Caco-2 (cell line): ENCODE measurements around the gene SSTR3. TPM values are rescaled to one million over a fixed set of nuclear protein-coding genes. Genes with fewer than 3 reads are reported as not detected.

Experiments
- BruUV-seq: library from RNA; stranded (reverse); fragments of 400-500 nt; replicated peaks from 2 replicates; lab custom pipeline; 2021; lab: Mats Ljungman, UMichigan
- CTCF ChIA-PET: fragments of 300-600 bp; sonication (Branson Sonifier 250); formaldehyde crosslinking; loops from one replicate; lab custom pipeline; 2022; ENCODE audit warnings: antibody characterized with exemption; lab: Charles Lee
- POLR2A ChIA-PET: fragments of 300-600 bp; sonication (Branson Sonifier 250); formaldehyde crosslinking; loops from one replicate; lab custom pipeline; 2022; ENCODE audit warnings: antibody characterized with exemption; lab: Charles Lee
- DNase-seq, 2 experiments: peaks; one replicate each; pipeline versions ENCODE4 v3.0.0 to v3.0.0-alpha.2; 2020 to 2022
- H3K27me3 ChIP-seq: replicated peaks from 2 replicates; pipeline ENCODE4 v1.6.0; 2011; ENCODE audit warnings: low read length; ENCODE audit not compliant: control insufficient read depth, insufficient read depth
- H3K36me3 ChIP-seq: 2 replicates; pipeline ENCODE4 v1.5.1; 2011; ENCODE audit warnings: low read length; ENCODE audit not compliant: control insufficient read depth, insufficient read depth
- H3K4me1 ChIP-seq: fragments of 250-450 bp; sonication (Bioruptor Pico); 2 replicates; pipeline ENCODE4 v1.5.1; 2020; ENCODE audit warnings: mild to moderate bottlenecking
- H3K4me3 ChIP-seq: 2 replicates; pipeline ENCODE4 v1.5.1; 2011; ENCODE audit warnings: low read depth, mild to moderate bottlenecking, control low read depth, low read length
- H3K9me3 ChIP-seq: fragments of 250-450 bp; sonication (Bioruptor Pico); 2 replicates; pipeline ENCODE4 v1.5.1; 2020; ENCODE audit warnings: mild to moderate bottlenecking, moderate library complexity
- H3K27ac Mint-ChIP-seq: one replicate; pipeline ENCODE4 v1.8.0; 2022; ENCODE audit warnings: mixed read lengths; ENCODE audit not compliant: unreplicated experiment
- H3K27me3 Mint-ChIP-seq: one replicate; pipeline ENCODE4 v1.8.0; 2022; ENCODE audit warnings: mixed read lengths; ENCODE audit not compliant: insufficient read depth, unreplicated experiment
- H3K36me3 Mint-ChIP-seq: one replicate; pipeline ENCODE4 v1.8.0; 2022; ENCODE audit warnings: mild to moderate bottlenecking, mixed read lengths; ENCODE audit not compliant: insufficient read depth, unreplicated experiment
- H3K4me1 Mint-ChIP-seq: one replicate; pipeline ENCODE4 v1.8.0; 2022; ENCODE audit warnings: low read depth, mixed read lengths; ENCODE audit not compliant: unreplicated experiment
- H3K4me3 Mint-ChIP-seq: one replicate; pipeline ENCODE4 v1.8.0; 2022; ENCODE audit warnings: mild to moderate bottlenecking, moderate library complexity, mixed read lengths; ENCODE audit not compliant: unreplicated experiment
- H3K9me3 Mint-ChIP-seq: one replicate; pipeline ENCODE4 v1.8.0; 2022; ENCODE audit warnings: mixed read lengths; ENCODE audit not compliant: unreplicated experiment
- CTCF ChIP-seq, 2 experiments: fragments of 200-600 bp in 1 of 2; IDR thresholded peaks; 1 replicate in 1 of 2; 2 replicates in 1 of 2; pipeline versions ENCODE4 v1.5.1 to v1.8.0; 2011 to 2022; ENCODE audit warnings: antibody characterized with exemption in 1 of 2, control low read depth in 1 of 2, inconsistent platforms in 1 of 2, low read depth in 1 of 2, low read length in 1 of 2, mild to moderate bottlenecking in 1 of 2, moderate library complexity in 1 of 2; ENCODE audit not compliant: insufficient read depth in 1 of 2, severe bottlenecking in 1 of 2, unreplicated experiment in 1 of 2
- intact Hi-C: fragments of 100-400 bp; cut with micrococcal nuclease; formaldehyde crosslinking; loops from one replicate; pipeline ENCODE4 v1.10.0; 2022; ENCODE audit not compliant: unreplicated experiment
- total RNA-seq: library from RNA; stranded (reverse); gene quantifications from 2 replicates; pipeline ENCODE4 v1.2.3, GENCODE V29; 2022

SSTR3 gene
- total RNA-seq, 1 experiment from 2014 or later, result not detected

- H3K4me1 Mint-ChIP-seq, result peaks cover 37% of the 10 kb centered on the region
- H3K27ac Mint-ChIP-seq, result no peak overlapping the region
- Histone ChIP-seq H3K27me3 (no peaks in the 10 kb centered on the region), H3K36me3 (no peaks in the 10 kb centered on the region), H3K4me1 (peaks cover 69% of the 10 kb centered on the region), H3K4me3 (no peak overlapping the region), H3K9me3 (peaks cover 11% of the 10 kb centered on the region)
- no peak for TF ChIP-seq CTCF (IDR thresholded peaks at IDR 0.05; ENCODE audit: insufficient read depth in 1 of 2, low read depth in 1 of 2, low read length in 1 of 2, severe bottlenecking in 1 of 2, unreplicated experiment in 1 of 2)
- intact Hi-C loops, result loop anchor here (10.0 kb wide), 1 partner anchor 260 kb away; no protein-coding TSS in a partner anchor
- no peaks in the 10 kb centered on the region for H3K27me3 Mint-ChIP-seq
- POLR2A ChIA-PET, result no interaction called here
- no peak for DNase-seq
- H3K36me3 Mint-ChIP-seq, result peaks cover 22% of the 10 kb centered on the region
- H3K9me3 Mint-ChIP-seq, result no peaks in the 10 kb centered on the region
- no peak overlapping the region for H3K4me3 Mint-ChIP-seq
- CTCF ChIA-PET, result no interaction called here
- BruUV-seq, result no TSS peak
These were observed 17.5 kb downstream of the SSTR3 start for GRCh38 chr22:37194750-37195149.

GRCh38 chr22:37193629-37194191 lies 18.6 kb downstream of the SSTR3 start:
- no peak overlapping the region for H3K4me3 Mint-ChIP-seq
- Histone ChIP-seq H3K27me3 (no peaks in the 10 kb centered on the region), H3K36me3 (no peaks in the 10 kb centered on the region), H3K9me3 (peaks cover 11% of the 10 kb centered on the region), H3K4me1 (peaks cover 78% of the 10 kb centered on the region), H3K4me3 (no peak overlapping the region)
- DNase-seq, result peak in 1 of 2 experiments; percentile 31
- no TSS peak for BruUV-seq
- peak overlapping the region; percentile 45 for H3K27ac Mint-ChIP-seq
- no peak for TF ChIP-seq CTCF (IDR thresholded peaks at IDR 0.05; ENCODE audit: insufficient read depth in 1 of 2, low read depth in 1 of 2, low read length in 1 of 2, severe bottlenecking in 1 of 2, unreplicated experiment in 1 of 2)
- ChIA-PET CTCF (no interaction called here), POLR2A (no interaction called here)
- intact Hi-C loops, result loop anchor here (10.0 kb wide), 1 partner anchor 261 kb away; no protein-coding TSS in a partner anchor
- no peaks in the 10 kb centered on the region for H3K27me3 Mint-ChIP-seq
- peaks cover 15% of the 10 kb centered on the region for H3K36me3 Mint-ChIP-seq
- H3K4me1 Mint-ChIP-seq, result peaks cover 47% of the 10 kb centered on the region
- no peaks in the 10 kb centered on the region for H3K9me3 Mint-ChIP-seq

- Mint-ChIP-seq H3K27me3 (no peaks in the 10 kb centered on the region), H3K27ac (no peak overlapping the region), H3K4me1 (peaks cover 50% of the 10 kb centered on the region), H3K9me3 (no peaks in the 10 kb centered on the region), H3K36me3 (peaks cover 25% of the 10 kb centered on the region), H3K4me3 (no peak overlapping the region)
- no peak overlapping the region for H3K4me3 ChIP-seq
- ChIA-PET POLR2A (interaction anchor here (0.5 to 0.9 kb wide), 2 partner anchors 106 to 174 kb away, joined by 3 read pairs; partner anchors contain the start of genes MPST and TST), CTCF (no interaction called here)
- peak in 1 of 2 experiments; percentile 16 for DNase-seq
- H3K4me1 ChIP-seq, result peaks cover 80% of the 10 kb centered on the region
- H3K9me3 ChIP-seq, result peaks cover 11% of the 10 kb centered on the region
- H3K27me3 ChIP-seq, result no peaks in the 10 kb centered on the region
- TF ChIP-seq CTCF (IDR thresholded peaks at IDR 0.05; ENCODE audit: insufficient read depth in 1 of 2, low read depth in 1 of 2, low read length in 1 of 2, severe bottlenecking in 1 of 2, unreplicated experiment in 1 of 2), result no peak
- no peaks in the 10 kb centered on the region for H3K36me3 ChIP-seq
- intact Hi-C loops, result loop anchor here (10.0 kb wide), 1 partner anchor 262 kb away; no protein-coding TSS in a partner anchor
- BruUV-seq, result no TSS peak
These were observed 19.5 kb downstream of the SSTR3 start for GRCh38 chr22:37192741-37193140.
